GM18951 (cell line): Measurements from ENCODE around the gene CHD5.

Experiments used
- POLR2A ChIP-seq: IDR thresholded peaks from 4 replicates; pipeline ENCODE4 v1.6.1; 2011; ENCODE audit warnings: mild to moderate bottlenecking; ENCODE audit not compliant: insufficient read length, insufficient read depth; ENCODE audit errors: extremely low read depth
- in situ Hi-C: fragments of 300-500 bp; cut with MboI; formaldehyde crosslinking; loops from one replicate; pipeline ENCODE4 v1.12.0; 2022; ENCODE audit warnings: low sequenced_read_pairs, mixed read lengths, inconsistent platforms; ENCODE audit not compliant: unreplicated experiment

The CHD5 gene

DNA sequence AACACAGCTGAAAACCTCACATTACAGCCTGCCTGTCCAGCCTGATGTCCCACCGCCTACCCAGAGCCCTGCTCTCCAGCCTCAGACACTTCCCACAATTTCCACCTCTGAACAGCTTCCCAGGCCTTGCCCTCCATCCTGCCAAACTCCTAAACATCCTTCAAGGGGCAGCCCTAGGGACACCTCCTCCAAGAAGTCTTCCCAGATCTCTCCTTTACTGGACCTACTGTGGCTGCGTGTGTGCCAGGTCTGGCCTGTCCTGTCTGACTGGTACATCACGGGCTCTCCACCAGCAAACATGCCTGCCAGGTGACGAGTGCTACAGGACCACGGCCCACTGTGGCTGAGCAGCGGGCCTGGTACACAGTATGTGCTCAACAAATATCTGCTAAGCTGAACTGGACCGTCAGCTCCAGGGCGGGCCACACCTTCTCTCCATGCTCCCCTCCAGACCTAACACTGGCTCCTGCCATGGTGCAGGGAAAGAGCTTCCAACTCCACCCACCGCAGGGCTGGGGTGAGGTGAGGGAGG is 28.8 kb downstream of the CHD5 start:
- TF ChIP-seq POLR2A: no peak

DNA sequence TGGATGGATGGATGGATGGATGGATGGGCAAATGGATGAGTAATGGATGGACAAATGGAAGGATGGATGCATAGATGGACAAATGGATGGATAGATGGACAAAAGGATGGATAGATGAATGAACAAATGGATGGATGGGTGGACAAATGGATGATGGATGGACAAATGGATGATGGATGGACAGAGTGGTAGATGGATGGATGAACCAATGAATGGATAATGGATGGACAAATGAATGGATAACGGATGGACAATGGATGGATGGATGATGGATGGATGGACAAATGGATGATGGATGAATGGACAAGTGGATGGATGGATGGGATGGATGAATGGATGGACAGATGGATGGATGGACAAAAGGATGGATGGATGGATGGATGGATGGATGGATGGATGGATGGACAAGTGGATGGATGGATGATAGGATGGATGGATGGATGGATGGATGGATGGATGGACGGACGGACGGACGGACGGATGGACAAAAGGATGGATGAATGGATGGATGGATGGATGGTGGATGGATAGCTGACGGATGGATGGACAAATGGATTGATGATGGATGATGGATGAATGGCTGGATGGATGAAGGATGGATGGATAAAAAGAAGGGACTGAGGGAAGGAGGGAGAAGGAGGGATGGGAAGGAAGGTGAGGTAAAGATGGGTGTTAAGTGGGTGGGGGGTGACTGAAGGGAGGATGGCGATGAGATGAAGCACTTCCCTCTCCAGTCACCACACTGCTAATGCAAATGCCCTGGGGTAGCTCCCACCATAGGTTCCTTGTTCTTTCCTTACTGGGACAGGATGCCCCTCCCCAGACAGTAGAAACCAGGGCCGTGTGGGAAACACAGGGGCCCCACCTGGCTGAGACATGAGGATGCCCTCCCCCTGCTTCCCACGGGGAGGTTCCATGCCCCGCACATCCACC is 29.8 kb downstream of the CHD5 start:
- in situ Hi-C loops: no loop called here
- no peak for TF ChIP-seq POLR2A

More for the DNA sequence above, 28.8 kb downstream of the CHD5 start:
- in situ Hi-C loops: no loop called here

DNA sequence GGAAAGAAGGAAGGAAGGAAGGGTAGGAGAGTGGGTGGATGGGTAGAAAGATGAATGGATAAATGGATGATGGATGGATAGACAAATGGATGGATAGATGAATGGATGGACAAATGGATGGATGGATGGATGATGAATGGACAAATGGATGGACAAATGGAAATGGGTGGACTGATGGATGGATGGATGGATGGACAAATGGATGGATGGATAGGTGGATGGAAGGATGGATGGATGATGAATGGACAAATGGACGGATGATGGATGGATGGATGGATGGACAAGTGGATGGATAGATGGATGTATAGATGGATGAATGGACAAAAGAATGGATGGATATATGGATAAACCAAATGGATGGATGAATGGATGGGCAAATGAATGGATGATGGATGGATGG is 30.5 kb downstream of the CHD5 start:
- in situ Hi-C loops: no loop called here
- TF ChIP-seq POLR2A: no peak

DNA sequence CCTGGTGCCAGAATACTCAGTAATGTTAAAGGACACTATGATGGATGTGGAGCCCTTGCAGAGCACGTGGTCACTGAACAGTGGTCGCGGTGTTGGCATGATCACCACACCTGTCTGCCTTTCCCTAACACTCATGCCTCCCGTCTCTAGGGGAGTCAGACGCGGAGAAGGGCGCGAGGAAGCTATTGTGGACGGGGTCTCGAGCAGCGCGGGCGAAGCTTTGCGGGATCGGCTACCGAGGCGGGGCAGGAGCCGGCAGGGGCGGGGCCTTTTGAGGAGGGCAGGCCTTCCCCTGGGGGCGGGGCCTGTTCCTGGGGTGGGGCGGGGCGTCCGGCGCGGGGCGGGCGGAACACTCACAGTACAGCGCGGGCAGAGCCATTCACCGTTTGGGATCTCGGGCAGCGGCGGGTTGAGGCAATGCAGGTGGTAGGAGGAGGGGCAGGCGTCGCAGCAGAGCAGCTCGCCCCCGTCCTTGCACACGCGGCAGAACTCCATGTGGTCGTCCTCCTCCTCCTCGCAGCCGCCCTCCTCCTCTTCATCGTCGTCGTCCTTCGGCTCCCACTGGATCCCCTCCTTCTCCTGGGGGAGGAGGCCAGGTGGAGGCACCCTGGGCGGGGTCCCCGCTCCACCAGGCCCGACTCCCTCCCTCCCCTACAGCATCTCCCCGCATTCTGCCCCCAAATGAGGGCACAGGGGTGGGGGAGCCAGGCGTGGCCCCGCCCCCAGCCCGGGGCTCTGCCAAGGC is 31.5 kb downstream of the CHD5 start:
- no peak for TF ChIP-seq POLR2A
- in situ Hi-C loops: no loop called here

DNA sequence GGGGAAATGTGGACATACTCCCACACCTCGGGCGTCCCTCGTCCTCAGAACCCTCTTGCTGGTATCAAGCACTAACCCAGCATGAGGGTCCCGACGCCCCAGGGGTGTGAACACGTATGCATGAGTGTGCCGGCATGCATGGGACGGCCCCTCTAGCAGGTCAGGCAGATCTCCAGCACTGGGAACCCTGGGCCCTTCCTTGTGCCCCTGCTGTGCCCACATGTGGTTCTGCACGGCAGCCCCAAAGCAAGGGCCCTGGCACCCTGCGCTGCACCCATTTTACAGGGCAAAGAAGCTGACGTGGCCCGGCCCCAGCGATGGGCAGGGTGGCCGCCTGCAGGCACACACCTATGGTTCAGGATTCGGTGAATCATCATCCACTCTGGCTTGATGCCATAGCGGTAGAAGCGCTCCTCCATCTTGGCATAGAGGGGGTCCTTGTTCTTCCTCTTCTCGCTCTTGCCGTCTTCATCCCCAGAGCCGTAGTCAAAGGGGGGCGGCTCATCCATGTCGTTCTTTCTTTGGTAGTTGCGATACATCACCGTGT is 34.2 kb downstream of the CHD5 start:
- in situ Hi-C loops: no loop called here
- no peak for TF ChIP-seq POLR2A

DNA sequence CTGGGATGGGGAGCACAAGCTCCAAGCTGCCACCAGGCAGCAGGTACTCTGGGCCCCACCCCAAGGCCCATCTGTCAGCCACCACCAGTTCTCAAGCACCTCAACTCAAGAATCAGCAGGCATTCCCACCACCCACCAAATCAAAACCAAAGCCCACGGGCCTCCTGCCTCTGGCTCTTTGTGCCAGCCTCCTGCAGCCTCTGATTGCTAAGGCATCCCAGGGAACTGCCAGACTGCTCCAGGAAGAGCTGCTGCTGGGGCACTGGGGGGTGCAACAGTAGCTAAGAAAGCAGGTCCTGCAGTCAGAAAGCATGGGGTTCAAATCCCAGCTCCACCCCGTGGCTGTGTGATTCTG is 34.7 kb downstream of the CHD5 start:
- no peak for TF ChIP-seq POLR2A
- in situ Hi-C loops: no loop called here

DNA sequence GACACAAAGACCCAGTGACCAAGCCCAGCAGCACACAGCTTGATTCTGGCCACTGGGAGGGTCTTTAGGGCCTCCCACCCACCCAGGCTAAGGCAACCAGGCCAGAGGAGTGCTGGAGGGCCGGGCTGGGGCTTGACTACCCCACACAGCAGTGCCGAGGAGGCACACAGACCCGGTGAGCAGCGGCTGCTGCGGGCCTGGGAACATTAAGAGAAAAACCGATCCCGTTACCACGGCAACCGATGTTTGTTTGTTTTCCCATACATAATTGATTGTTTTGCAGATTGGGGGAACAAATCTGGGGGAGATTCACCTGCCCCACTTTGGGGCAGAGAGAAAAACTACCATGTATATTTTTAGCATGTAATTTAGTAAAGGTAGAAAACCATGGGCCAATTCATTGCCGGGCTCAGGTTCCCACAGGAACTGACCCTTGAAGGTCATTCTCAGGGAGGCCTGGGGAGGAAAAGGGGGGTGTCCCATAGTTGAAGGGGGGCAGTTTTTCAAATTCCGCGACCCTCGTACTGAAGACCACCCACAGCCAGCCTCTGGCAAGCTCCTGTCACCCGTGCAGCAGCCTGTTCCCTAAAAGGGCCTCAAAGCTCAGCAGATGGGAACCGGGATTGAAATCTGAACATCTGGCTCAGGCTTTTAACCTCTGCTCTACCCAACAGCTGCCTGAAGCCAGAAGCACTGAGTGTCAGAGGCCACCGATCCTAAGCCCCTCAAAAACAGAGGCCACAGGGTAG is 35.3 kb downstream of the CHD5 start:
- in situ Hi-C loops: no loop called here
- no peak for TF ChIP-seq POLR2A

DNA sequence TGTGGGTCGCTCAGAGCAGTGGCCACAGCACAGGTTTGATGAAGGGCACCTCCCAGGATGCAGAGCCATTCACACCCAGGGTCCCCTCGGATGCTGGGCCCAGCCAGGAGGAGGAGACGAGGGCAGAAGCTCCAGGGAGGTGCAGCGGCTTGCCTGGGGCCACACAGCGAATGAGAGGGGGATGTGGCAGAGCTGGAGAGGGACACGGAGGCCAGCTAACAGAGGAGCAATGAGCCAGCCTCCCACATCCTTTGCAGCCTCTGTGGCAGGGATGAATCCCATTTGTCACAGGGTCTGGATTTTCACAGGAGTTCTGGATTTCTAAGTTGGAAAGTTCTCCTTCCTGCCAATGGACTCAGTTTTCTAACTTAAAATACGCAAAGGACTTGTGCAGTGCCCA is 35.9 kb downstream of the CHD5 start:
- in situ Hi-C loops: no loop called here
- no peak for TF ChIP-seq POLR2A

DNA sequence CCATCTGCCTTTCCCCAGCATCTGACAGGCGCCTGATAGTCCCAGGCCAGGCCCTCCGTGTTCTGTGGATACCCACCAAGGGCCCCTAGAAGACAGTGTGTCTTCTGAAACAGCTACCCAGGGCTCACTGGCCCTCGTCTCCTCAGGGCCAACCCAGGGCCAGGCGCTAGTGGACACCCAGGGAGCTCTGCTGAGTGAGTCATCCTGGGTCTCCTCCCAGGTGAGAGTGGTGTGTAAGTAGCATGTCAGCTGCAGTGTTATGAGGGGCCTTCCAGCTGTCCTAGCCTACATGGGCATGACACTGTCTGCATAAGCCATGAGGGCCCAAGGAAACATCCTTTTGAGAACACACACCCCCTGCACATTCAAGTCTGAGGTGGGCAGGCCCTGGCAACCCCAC is 36.7 kb downstream of the CHD5 start:
- in situ Hi-C loops: no loop called here
- no peak for TF ChIP-seq POLR2A

DNA sequence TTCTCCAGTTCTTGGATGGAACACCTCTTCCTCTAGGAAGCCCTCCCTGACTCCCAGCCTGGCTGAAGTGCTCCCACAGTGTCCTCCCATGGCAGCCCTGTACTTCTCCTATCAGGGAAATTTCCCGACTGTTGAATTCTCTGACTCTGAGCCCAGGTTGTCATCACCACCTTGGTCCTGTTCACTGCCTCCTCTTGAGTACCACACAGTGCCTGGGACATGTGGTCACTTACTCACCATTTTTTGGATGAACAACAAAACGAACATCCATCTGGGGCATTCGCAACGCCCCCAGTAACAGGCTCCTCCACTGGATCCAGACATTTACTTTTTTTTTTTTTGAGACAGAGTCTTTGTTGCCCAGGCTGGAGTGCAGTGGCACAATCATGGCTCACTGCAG is 37.4 kb downstream of the CHD5 start:
- no peak for TF ChIP-seq POLR2A
- in situ Hi-C loops: no loop called here

DNA sequence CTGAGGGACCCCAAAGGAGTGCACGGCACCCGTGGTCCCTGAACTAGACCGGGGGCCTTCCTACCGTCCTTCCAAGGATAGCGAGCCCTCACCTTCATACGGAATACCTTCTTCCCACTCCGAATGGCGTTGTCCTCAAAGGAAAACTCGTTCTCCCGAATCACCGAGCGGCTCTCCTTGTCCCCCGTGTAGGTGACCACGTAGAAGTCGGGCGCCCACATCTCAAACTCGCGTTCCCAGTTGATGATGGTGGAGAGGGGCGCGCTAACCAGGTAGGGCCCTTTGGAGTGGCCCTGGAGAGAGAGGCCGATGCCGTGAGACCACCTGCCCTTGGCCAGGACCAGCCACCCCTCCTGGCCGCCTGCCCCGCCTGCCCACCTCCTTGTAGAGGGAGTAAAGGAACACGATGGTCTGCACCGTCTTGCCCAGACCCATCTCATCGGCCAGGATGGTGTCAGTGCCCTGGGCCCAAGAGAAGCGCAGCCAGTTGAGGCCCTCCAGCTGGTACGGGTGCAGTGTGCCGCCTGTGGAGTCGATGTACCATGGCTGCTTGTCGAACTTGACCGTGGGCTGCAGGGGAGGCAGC is 38.0 kb downstream of the CHD5 start:
- in situ Hi-C loops: no loop called here
- TF ChIP-seq POLR2A: no peak

DNA sequence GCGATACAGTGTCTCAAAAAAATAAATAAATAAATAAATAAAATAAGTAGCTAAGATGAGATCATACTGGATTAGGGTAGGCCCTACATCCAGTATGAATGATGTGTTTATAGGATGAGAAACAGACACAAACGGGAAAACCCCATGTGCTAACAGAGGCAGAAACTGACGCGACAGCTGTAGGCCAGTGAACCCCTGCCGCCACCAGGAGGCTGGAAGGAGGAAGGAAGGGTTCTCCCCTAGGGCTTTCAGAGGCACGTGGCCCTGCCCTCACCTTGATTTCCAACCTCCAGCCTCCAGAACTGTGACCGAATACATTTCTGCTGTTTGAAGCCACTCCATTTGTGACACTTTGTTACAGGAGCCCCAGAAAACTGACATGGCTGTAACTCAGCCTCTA is 38.5 kb downstream of the CHD5 start:
- in situ Hi-C loops: no loop called here
- TF ChIP-seq POLR2A: no peak
